IMR-90 (cell line): ENCODE results near the gene ADGRV1. TPM values are rescaled to one million over a fixed set of nuclear protein-coding genes. Genes with fewer than 3 reads are reported as not detected.

ENCODE experiments used
- ATAC-seq: fragments of 200-7000 bp; cut with Tn5 transposase; 2 replicates; pipeline ENCODE4 v1.9.1; 2020; ENCODE audit warnings: low read depth, mild to moderate bottlenecking, moderate library complexity
- BruUV-seq: library from RNA; stranded (reverse); fragments of 400-500 nt; replicated peaks from 2 replicates; lab custom pipeline; 2021; lab: Mats Ljungman, UMichigan
- CTCF ChIA-PET: fragments of 300-600 bp; formaldehyde crosslinking; extraction: SDS; loops from one replicate; lab custom pipeline; 2021; ENCODE audit warnings: antibody characterized with exemption; lab: Yijun Ruan, JAX
- POLR2A ChIA-PET: fragments of 300-600 bp; sonication (Branson Sonifier 250); formaldehyde crosslinking; loops from one replicate; lab custom pipeline; 2022; ENCODE audit warnings: antibody characterized with exemption; ENCODE audit not compliant: unreplicated experiment; lab: Charles Lee
- DNase-seq: peaks from one replicate; pipeline ENCODE4 v3.0.0; 2013
- H2AFZ ChIP-seq: replicated peaks from 2 replicates; pipeline ENCODE3; 2013; ENCODE audit warnings: low read length, mild to moderate bottlenecking; ENCODE audit not compliant: poor library complexity
- H2AK5ac ChIP-seq: 2 replicates; pipeline ENCODE4 v1.6.1; 2013; ENCODE audit warnings: low read depth, low read length, inconsistent platforms
- H2AK9ac ChIP-seq: replicated peaks from 2 replicates; pipeline ENCODE3; 2013; ENCODE audit warnings: mild to moderate bottlenecking, low read depth, low read length, moderate library complexity; ENCODE audit not compliant: poor library complexity
- H2BK120ac ChIP-seq: 2 replicates; pipeline ENCODE4 v1.6.1; 2013; ENCODE audit warnings: low read depth, low read length, inconsistent platforms
- H2BK15ac ChIP-seq: 3 replicates; pipeline ENCODE4 v1.6.1; 2013; ENCODE audit warnings: low read depth, low read length, inconsistent platforms
- H2BK20ac ChIP-seq: 2 replicates; pipeline ENCODE4 v1.6.1; 2013; ENCODE audit warnings: low read depth, mild to moderate bottlenecking, inconsistent platforms, low read length, moderate library complexity
- H2BK5ac ChIP-seq: 2 replicates; pipeline ENCODE4 v1.6.1; 2013; ENCODE audit warnings: mild to moderate bottlenecking, low read depth, low read length, inconsistent platforms; ENCODE audit not compliant: poor library complexity, severe bottlenecking
- H3K14ac ChIP-seq: replicated peaks from 2 replicates; pipeline ENCODE4 v1.6.1; 2013; ENCODE audit warnings: low read depth, low read length, inconsistent platforms
- H3K18ac ChIP-seq: 2 replicates; pipeline ENCODE4 v1.6.1; 2013; ENCODE audit warnings: low read depth, low read length, control low read depth
- H3K23ac ChIP-seq: 2 replicates; pipeline ENCODE4 v1.6.1; 2013; ENCODE audit warnings: low read depth, low read length, inconsistent platforms
- H3K27ac ChIP-seq: 2 replicates; pipeline ENCODE4 v1.5.1; 2013; ENCODE audit warnings: mild to moderate bottlenecking, control low read depth, low read length; ENCODE audit not compliant: insufficient read depth
- H3K27me3 ChIP-seq: 2 replicates; pipeline ENCODE4 v1.6.1; 2013; ENCODE audit warnings: low read length; ENCODE audit not compliant: control insufficient read depth, insufficient read depth
- H3K36me3 ChIP-seq: 2 replicates; pipeline ENCODE4 v1.6.1; 2013; ENCODE audit warnings: low read length, mixed read lengths; ENCODE audit not compliant: control insufficient read depth, insufficient read depth
- H3K4ac ChIP-seq: 2 replicates; pipeline ENCODE4 v1.6.1; 2013; ENCODE audit warnings: low read depth, low read length, inconsistent platforms
- H3K4me1 ChIP-seq: 2 replicates; pipeline ENCODE4 v1.6.1; 2013; ENCODE audit warnings: low read length, mixed read lengths; ENCODE audit not compliant: control insufficient read depth, insufficient read depth
- H3K4me2 ChIP-seq: 2 replicates; pipeline ENCODE4 v1.6.1; 2013; ENCODE audit warnings: low read depth, mild to moderate bottlenecking, control low read depth, low read length, moderate library complexity
- H3K4me3 ChIP-seq: 2 replicates; pipeline ENCODE4 v1.5.1; 2013; ENCODE audit warnings: low read depth, mild to moderate bottlenecking, control low read depth, low read length, moderate library complexity; ENCODE audit not compliant: insufficient read depth
- H3K56ac ChIP-seq: 2 replicates; pipeline ENCODE4 v1.6.1; 2013; ENCODE audit warnings: low read length, inconsistent platforms; ENCODE audit not compliant: insufficient read depth; ENCODE audit errors: extremely low read depth
- H3K79me1 ChIP-seq, 2 experiments: 2 replicates each; pipeline ENCODE4 v1.6.1; 2013; ENCODE audit warnings: low read length in 2 of 2, inconsistent platforms in 1 of 2, low read depth in 1 of 2
- H3K9ac ChIP-seq: 2 replicates; pipeline ENCODE4 v1.6.1; 2013; ENCODE audit warnings: low read depth, low read length, control low read depth
- H3K9me1 ChIP-seq: 2 replicates; pipeline ENCODE4 v1.6.1; 2013; ENCODE audit warnings: low read length, inconsistent platforms; ENCODE audit not compliant: insufficient read depth
- H3K9me3 ChIP-seq: 2 replicates; pipeline ENCODE4 v1.6.1; 2013; ENCODE audit warnings: low read length; ENCODE audit not compliant: control insufficient read depth, insufficient read depth
- H4K20me1 ChIP-seq: 2 replicates; pipeline ENCODE4 v1.6.1; 2013; ENCODE audit warnings: low read length, inconsistent platforms; ENCODE audit not compliant: insufficient read depth
- H4K5ac ChIP-seq: 2 replicates; pipeline ENCODE4 v1.6.1; 2013; ENCODE audit warnings: mild to moderate bottlenecking, low read depth, low read length, control low read depth
- H4K8ac ChIP-seq, 2 experiments: 2 replicates each; pipeline ENCODE4 v1.6.1; 2013; ENCODE audit warnings: low read depth in 2 of 2, low read length in 2 of 2, control low read depth in 1 of 2, inconsistent platforms in 1 of 2
- H4K91ac ChIP-seq: 2 replicates; pipeline ENCODE4 v1.6.1; 2013; ENCODE audit warnings: low read depth, low read length, inconsistent platforms; ENCODE audit not compliant: insufficient read depth
- POLR2A ChIP-seq: IDR thresholded peaks from 2 replicates; pipeline ENCODE4 v1.6.1; 2012; ENCODE audit warnings: mild to moderate bottlenecking, low read depth, low read length
- WGBS, 2 experiments: methylation state at CpG; one replicate each; pipeline versions ENCODE4 v1.1.5 to v1.1.7; 2013; ENCODE audit warnings: missing lambda C conversion rate in 2 of 2; ENCODE audit not compliant: insufficient read length in 1 of 2; ENCODE audit errors: extremely low coverage in 2 of 2; 5-methylcytosine and 5-hydroxymethylcytosine counted together
- dilution Hi-C: fragments of 300-500 bp; cut with HindIII; formaldehyde crosslinking; loops from one replicate; pipeline ENCODE4 v1.14.3; 2018; ENCODE audit warnings: low sequenced_read_pairs; ENCODE audit not compliant: unreplicated experiment
- in situ Hi-C: fragments of 300-500 bp; cut with MboI; formaldehyde crosslinking; loops from 3 replicates; pipeline ENCODE4 v1.14.3; 2019; ENCODE audit warnings: low sequenced_read_pairs, inconsistent platforms, mixed read lengths
- intact Hi-C: fragments of 100-400 bp; cut with micrococcal nuclease; formaldehyde crosslinking; loops from 2 replicates; pipeline ENCODE4 v1.10.0; 2022
- polyA plus RNA-seq, 3 experiments: library from polyadenylated mRNA; depleted of rRNA; stranded (reverse); fragments of >200 nt; gene quantifications; 2 replicates each; pipeline ENCODE4 v1.2.3, GENCODE V29; 2012; ENCODE audit warnings: low replicate concordance in 1 of 3
- total RNA-seq: library from RNA; depleted of rRNA; stranded (reverse); fragments of >200 nt; gene quantifications from 2 replicates; pipeline ENCODE4 v1.2.3, GENCODE V29; 2012
- TF ChIP-seq, protein P1 (sequence below): conservative IDR thresholded peaks from 2 replicates; pipeline ENCODE4 v1.5.1; 2012; ENCODE audit warnings: mild to moderate bottlenecking, low read depth, low read length, improper control_type of control experiment

Gene ADGRV1
- total and polyA plus RNA-seq, 2 of the 4 experiments (the other 2 are of a cell fraction), result under 0.01 TPM; not detected in 1

DNA sequence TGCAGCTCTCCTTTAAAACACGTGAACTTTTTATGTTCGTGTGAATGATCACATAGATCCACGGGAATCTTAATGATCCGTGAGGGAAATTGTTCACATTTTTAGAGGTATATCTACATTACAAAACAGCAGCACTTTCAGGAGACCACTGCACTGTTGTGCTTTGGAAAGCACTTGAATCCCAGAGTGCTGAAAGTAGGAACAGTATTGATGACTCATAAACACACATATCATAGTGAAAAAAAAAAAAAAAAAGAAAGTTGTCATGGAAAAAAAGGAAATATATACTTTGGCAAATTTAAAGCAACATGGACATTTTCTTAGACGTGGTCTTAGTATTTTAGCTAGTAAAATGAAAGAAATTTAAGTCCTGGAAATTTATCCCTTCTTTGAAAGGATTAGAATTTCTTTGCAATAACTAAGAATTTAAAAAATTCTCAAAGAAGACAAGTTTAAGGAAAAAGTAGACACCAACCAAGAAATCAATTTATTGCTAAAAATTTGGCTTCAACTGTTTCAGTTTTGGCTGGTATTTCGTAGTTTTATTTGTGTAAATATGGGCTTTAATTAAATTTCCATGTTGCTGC is 55.4 kb downstream of the ADGRV1 start:
- Histone ChIP-seq H3K9ac (no peak overlapping the region), H3K4me1 (no peaks in the 10 kb centered on the region), H3K4ac (no peak overlapping the region), H3K9me3 (no peaks in the 10 kb centered on the region), H3K79me1 (no peaks in the 10 kb centered on the region), H3K36me3 (no peaks in the 10 kb centered on the region), H4K5ac (no peak overlapping the region), H3K4me2 (no peak overlapping the region), H2AFZ (no peak overlapping the region), H2BK120ac (no peak overlapping the region), H2BK5ac (no peak overlapping the region), H3K27ac (no peak overlapping the region), H3K23ac (no peak overlapping the region), H2BK15ac (no peak overlapping the region), H3K14ac (no peak overlapping the region), H3K4me3 (no peak overlapping the region), H4K20me1 (no peaks in the 10 kb centered on the region), H4K91ac (no peak overlapping the region), H2BK20ac (no peak overlapping the region), H4K8ac (no peak overlapping the region), H3K9me1 (no peaks in the 10 kb centered on the region), H3K18ac (no peak overlapping the region), H3K27me3 (no peaks in the 10 kb centered on the region), H2AK5ac (no peak overlapping the region), H2AK9ac (no peak overlapping the region), H3K56ac (no peak overlapping the region)
- ATAC-seq, result no peak
- whole genome bisulfite sequencing, 2 experiments, result no CpG with 5 or more reads among the region's 6 CpGs
- intact Hi-C loops (no loop called here), dilution Hi-C loops (no loop called here), in situ Hi-C loops (no loop called here)
- POLR2A ChIA-PET, result no interaction called here
- CTCF ChIA-PET, result interaction anchor here (0.5 kb wide), 1 partner anchor 38 kb away, joined by 3 read pairs; no protein-coding TSS in a partner anchor
- no TSS peak for BruUV-seq
- no peak for DNase-seq
- TF ChIP-seq, protein P1, sequence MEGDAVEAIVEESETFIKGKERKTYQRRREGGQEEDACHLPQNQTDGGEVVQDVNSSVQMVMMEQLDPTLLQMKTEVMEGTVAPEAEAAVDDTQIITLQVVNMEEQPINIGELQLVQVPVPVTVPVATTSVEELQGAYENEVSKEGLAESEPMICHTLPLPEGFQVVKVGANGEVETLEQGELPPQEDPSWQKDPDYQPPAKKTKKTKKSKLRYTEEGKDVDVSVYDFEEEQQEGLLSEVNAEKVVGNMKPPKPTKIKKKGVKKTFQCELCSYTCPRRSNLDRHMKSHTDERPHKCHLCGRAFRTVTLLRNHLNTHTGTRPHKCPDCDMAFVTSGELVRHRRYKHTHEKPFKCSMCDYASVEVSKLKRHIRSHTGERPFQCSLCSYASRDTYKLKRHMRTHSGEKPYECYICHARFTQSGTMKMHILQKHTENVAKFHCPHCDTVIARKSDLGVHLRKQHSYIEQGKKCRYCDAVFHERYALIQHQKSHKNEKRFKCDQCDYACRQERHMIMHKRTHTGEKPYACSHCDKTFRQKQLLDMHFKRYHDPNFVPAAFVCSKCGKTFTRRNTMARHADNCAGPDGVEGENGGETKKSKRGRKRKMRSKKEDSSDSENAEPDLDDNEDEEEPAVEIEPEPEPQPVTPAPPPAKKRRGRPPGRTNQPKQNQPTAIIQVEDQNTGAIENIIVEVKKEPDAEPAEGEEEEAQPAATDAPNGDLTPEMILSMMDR, result no peak
- TF ChIP-seq POLR2A, result no peak
